K562 (cell line): Measurements from ENCODE around the gene UNC45A. TPM values are rescaled to one million over a fixed set of nuclear protein-coding genes. Genes with fewer than 3 reads are reported as not detected.

Experiments
- ATAC-seq: fragments of 200-7000 bp; cut with Tn5 transposase; 3 replicates; pipeline ENCODE4 v1.9.1; 2020; ENCODE audit warnings: moderate library complexity
- BruUV-seq: library from RNA; stranded (reverse); fragments of 400-500 nt; replicated peaks from 2 replicates; lab custom pipeline; 2021; lab: Mats Ljungman, UMichigan
- CTCF ChIA-PET: fragments of 300-600 bp; formaldehyde crosslinking; extraction: SDS; loops from one replicate; lab custom pipeline; 2021; ENCODE audit warnings: low intra/inter-chr PET ratio; lab: Yijun Ruan, JAX
- POLR2A ChIA-PET: fragments of 300-600, 350-650 bp; sonication (Branson Sonifier 250); formaldehyde crosslinking; extraction: SDS; loops from one replicate; lab custom pipeline; 2021; ENCODE audit warnings: antibody characterized with exemption, inconsistent platforms; lab: Yijun Ruan, JAX
- DNase-seq, 4 experiments: peaks; one replicate each; pipeline versions ENCODE4 v3.0.0 to v3.0.0-alpha.2; 2011 to 2018; ENCODE audit warnings: low spot score in 3 of 4, mixed read lengths in 3 of 4; ENCODE audit errors: extremely low read depth in 1 of 4
- FAIRE-seq: peaks from 2 replicates; lab custom pipeline; 2011; peaks lifted over from hg19 to GRCh38; lab: Jason Lieb, UNC
- H2AFZ ChIP-seq: 2 replicates; pipeline ENCODE4 v1.6.0; 2011; ENCODE audit warnings: low read depth, low read length, control low read depth, inconsistent platforms
- H3K27ac ChIP-seq: fragments of 200-600 bp; 3 replicates; pipeline ENCODE4 v1.8.0; 2011; ENCODE audit warnings: low read depth, mild to moderate bottlenecking, control low read depth, inconsistent platforms, low read length, moderate library complexity, mixed read lengths; ENCODE audit errors: extremely low read depth
- H3K27me3 ChIP-seq, 2 experiments: fragments of 300-600 bp in 1 of 2; 2 replicates in 1 of 2; 3 replicates in 1 of 2; pipeline versions ENCODE4 v1.6.0 to v1.8.0; 2011; ENCODE audit warnings: inconsistent platforms in 2 of 2, low read length in 2 of 2, mild to moderate bottlenecking in 1 of 2, mixed read lengths in 1 of 2, moderate library complexity in 1 of 2; ENCODE audit not compliant: control insufficient read depth in 2 of 2, insufficient read depth in 2 of 2
- H3K36me3 ChIP-seq: fragments of 300-600 bp; 3 replicates; pipeline ENCODE4 v1.8.0; 2011; ENCODE audit warnings: mild to moderate bottlenecking, low read length, inconsistent platforms; ENCODE audit not compliant: control insufficient read depth, insufficient read depth
- H3K4me1 ChIP-seq, 2 experiments: fragments of 200-600 bp in 1 of 2; replicated peaks in 1 of 2; 2 replicates in 1 of 2; 3 replicates in 1 of 2; pipeline versions ENCODE4 v1.5.1 to v1.8.0; 2011; ENCODE audit warnings: inconsistent platforms in 2 of 2, low read length in 2 of 2, mild to moderate bottlenecking in 1 of 2, mixed read lengths in 1 of 2, moderate library complexity in 1 of 2; ENCODE audit not compliant: control insufficient read depth in 2 of 2, insufficient read depth in 2 of 2
- H3K4me2 ChIP-seq: 2 replicates; pipeline ENCODE4 v1.6.1; 2011; ENCODE audit warnings: low read length, control low read depth, inconsistent platforms, mixed read lengths; ENCODE audit not compliant: insufficient read depth
- H3K4me3 ChIP-seq: fragments of 200-600 bp; sonication (generic), shearing (Covaris generic); 2 replicates; pipeline ENCODE4 v1.5.1; 2016; ENCODE audit warnings: control low read depth, inconsistent platforms
- H3K79me2 ChIP-seq: fragments of 200-600 bp; 3 replicates; pipeline ENCODE4 v1.8.0; 2011; ENCODE audit warnings: low read length, inconsistent platforms; ENCODE audit not compliant: control insufficient read depth, insufficient read depth
- H3K9ac ChIP-seq, 2 experiments: 2 replicates each; pipeline versions ENCODE4 v1.6.0 to v1.6.1; 2011; ENCODE audit warnings: low read depth in 2 of 2, low read length in 2 of 2, control low read depth in 1 of 2, inconsistent platforms in 1 of 2, mild to moderate bottlenecking in 1 of 2, mixed read lengths in 1 of 2; ENCODE audit not compliant: insufficient read depth in 1 of 2
- H3K9me1 ChIP-seq: one replicate; pipeline ENCODE4 v1.6.0; 2011; ENCODE audit warnings: inconsistent platforms, mild to moderate bottlenecking, low read length, moderate library complexity; ENCODE audit not compliant: control insufficient read depth, insufficient read depth
- H3K9me3 ChIP-seq: replicated peaks from 2 replicates; pipeline ENCODE4 v1.5.1; 2011; ENCODE audit warnings: low read depth, low read length, inconsistent platforms; ENCODE audit not compliant: control insufficient read depth, insufficient read depth
- H4K20me1 ChIP-seq: replicated peaks from 2 replicates; pipeline ENCODE4 v1.6.1; 2011; ENCODE audit warnings: low read length, inconsistent platforms, mixed read lengths; ENCODE audit not compliant: control insufficient read depth, insufficient read depth
- ASH1L ChIP-seq: fragments of 450-650 bp; IDR thresholded peaks from 2 replicates; pipeline ENCODE4 v1.6.1; 2018; ENCODE audit warnings: borderline replicate concordance, mild to moderate bottlenecking, low read depth; ENCODE audit not compliant: partially characterized antibody
- ATF6 ChIP-seq: sonication (generic); formaldehyde crosslinking; IDR thresholded peaks from 2 replicates; pipeline ENCODE4 v1.4.0; 2020; ENCODE audit warnings: mild to moderate bottlenecking, missing genetic modification reagents
- FOXP1 ChIP-seq: sonication (generic); formaldehyde crosslinking; IDR thresholded peaks from 2 replicates; pipeline ENCODE4 v1.8.0; 2022; ENCODE audit warnings: mild to moderate bottlenecking, missing genetic modification reagents
- FUS ChIP-seq: fragments of 200-400 bp; formaldehyde crosslinking; optimal IDR thresholded peaks from 2 replicates; pipeline ENCODE3; 2017; ENCODE audit warnings: low read depth, low read length
- KLF6 ChIP-seq: fragments of 250-450 bp; sonication (Bioruptor Pico); IDR thresholded peaks from 2 replicates; pipeline ENCODE4 v1.4.0; 2020; ENCODE audit warnings: mild to moderate bottlenecking, moderate library complexity, borderline replicate concordance
- PURB ChIP-seq: sonication (generic); formaldehyde crosslinking; IDR thresholded peaks from 2 replicates; pipeline ENCODE4 v1.9.0; 2021; ENCODE audit warnings: low read depth, mild to moderate bottlenecking, missing genetic modification reagents
- SMAD4 ChIP-seq: fragments of 250-450 bp; sonication (Bioruptor Pico); conservative IDR thresholded peaks from 2 replicates; pipeline ENCODE4 v1.8.0; 2021; ENCODE audit warnings: inconsistent platforms, mild to moderate bottlenecking, moderate library complexity
- TAF7 ChIP-seq: fragments of 450-650 bp; IDR thresholded peaks from 2 replicates; pipeline ENCODE4 v1.6.1; 2016; ENCODE audit warnings: missing genetic modification characterization, missing compliant biosample characterization
- ZNF12 ChIP-seq: sonication (generic); formaldehyde crosslinking; IDR thresholded peaks from 2 replicates; pipeline ENCODE4 v1.4.0; 2020; ENCODE audit warnings: mild to moderate bottlenecking, missing genetic modification reagents
- ZNF395 ChIP-seq: fragments of 200-800 bp; sonication (Bioruptor generic); IDR thresholded peaks from 2 replicates; pipeline ENCODE4 v1.6.1; 2017; ENCODE audit warnings: missing genetic modification characterization, missing compliant biosample characterization
- ZNF431 ChIP-seq: sonication (generic); formaldehyde crosslinking; IDR thresholded peaks from 2 replicates; pipeline ENCODE4 v1.8.0; 2022; ENCODE audit warnings: mild to moderate bottlenecking, missing genetic modification reagents
- ZNF644 ChIP-seq: fragments of 200-800 bp; sonication (Bioruptor generic); IDR thresholded peaks from 2 replicates; pipeline ENCODE4 v1.6.1; 2016; ENCODE audit warnings: low read depth, missing genetic modification characterization, missing compliant biosample characterization
- WGBS: fragments of 100-300 bp; shearing (Covaris generic); methylation state at CpG from one replicate; pipeline ENCODE4 v1.1.6; 2016; ENCODE audit warnings: low coverage, mixed read lengths; ENCODE audit not compliant: insufficient coverage; ENCODE audit errors: missing lambda C conversion rate; 5-methylcytosine and 5-hydroxymethylcytosine counted together
- in situ Hi-C: fragments of 300-500 bp; cut with MboI; formaldehyde crosslinking; loops from 4 replicates; pipeline ENCODE4 v1.15.0; 2018; ENCODE audit warnings: inconsistent platforms, mixed read lengths
- intact Hi-C: fragments of 100-400 bp; cut with micrococcal nuclease; formaldehyde crosslinking; loops from 2 replicates; pipeline ENCODE4 v1.14.2; 2022
- polyA plus RNA-seq, 8 experiments: library from polyadenylated mRNA; depleted of rRNA in 4 of 8; stranded (reverse) in 5 of 8; unstranded in 3 of 8; fragments of >200 nt; fragmentation: Nextera tagmentation in 2 of 8; fragmentation: Illumina TruSeq in 1 of 8; extraction: Ambion mirVana in 2 of 8; extraction: Trizol in 1 of 8; gene quantifications; 2 replicates each; pipeline versions ENCODE4 v1.2.1 to v1.2.3, GENCODE V29; 2011 to 2014; ENCODE audit warnings: inconsistent platforms in 1 of 8, missing spikeins in 1 of 8
- total RNA-seq, 7 experiments: library from RNA; depleted of rRNA in 6 of 7; stranded (reverse); fragments of >200 nt in 6 of 7; fragmentation: Illumina TruSeq in 2 of 7; extraction: Trizol in 2 of 7; gene quantifications; 2 replicates each; pipeline versions ENCODE4 v1.2.1 to v1.2.3, GENCODE V29; 2011 to 2021; ENCODE audit warnings: low replicate concordance in 1 of 7
- TF ChIP-seq, protein P1 (sequence below): sonication (generic); formaldehyde crosslinking; IDR thresholded peaks from 2 replicates; pipeline ENCODE4 v1.8.0; 2022; ENCODE audit warnings: missing genetic modification reagents, mild to moderate bottlenecking, moderate library complexity, borderline replicate concordance
- TF ChIP-seq, protein P2 (sequence below): sonication (generic); formaldehyde crosslinking; IDR thresholded peaks from 2 replicates; pipeline ENCODE4 v1.8.1; 2022; ENCODE audit warnings: missing genetic modification reagents

Gene UNC45A
- total and polyA plus RNA-seq, 9 of the 15 experiments (the other 6 are each of a cell fraction or from before 2014, with no cell fraction given) = 22.4 to 79.3 (median 43.7) TPM

- Histone ChIP-seq H3K79me2 (peaks cover 27% of the 10 kb centered on the region), H3K36me3 (peaks cover 63% of the 10 kb centered on the region), H3K4me1 (peaks cover 9 to 49% of the 10 kb centered on the region in 2 experiments; a peak in 4 of 5 replicates), H4K20me1 (no peaks in the 10 kb centered on the region), H3K9me3 (no peaks in the 10 kb centered on the region), H3K4me3 (peak within 1 kb of the TSS; percentile 50), H3K9ac (peak within 1 kb of the TSS; percentile 92 to 93), H3K9me1 (peaks cover under 1% of the 10 kb centered on the region), H3K27me3 (no peaks in the 10 kb centered on the region), H3K27ac (peak within 1 kb of the TSS; percentile 95), H2AFZ (peak within 1 kb of the TSS; percentile 64), H3K4me2 (peak within 1 kb of the TSS; percentile 79)
- ChIA-PET POLR2A (interaction anchor here (0.6 to 2.6 kb wide), 18 partner anchors 9 to 310 kb away, joined by 3 to 14 read pairs (median 4); partner anchors contain the start of genes UNC45A and VPS33B), CTCF (no interaction called here)
- FAIRE-seq (peak; percentile 98), ATAC-seq (peak; percentile 96), DNase-seq (peak; percentile 97 to 98 (median 98))
- TSS peak; percentile 73 for BruUV-seq
- under 1% methylated on average over 62 of the region's 69 CpGs for WGBS
- intact Hi-C loops (loop anchor here (5.0 kb wide), 1 partner anchor 37 kb away; the partner anchor contains the start of gene PRC1), in situ Hi-C loops (no loop called here)
- TF ChIP-seq, protein P1, sequence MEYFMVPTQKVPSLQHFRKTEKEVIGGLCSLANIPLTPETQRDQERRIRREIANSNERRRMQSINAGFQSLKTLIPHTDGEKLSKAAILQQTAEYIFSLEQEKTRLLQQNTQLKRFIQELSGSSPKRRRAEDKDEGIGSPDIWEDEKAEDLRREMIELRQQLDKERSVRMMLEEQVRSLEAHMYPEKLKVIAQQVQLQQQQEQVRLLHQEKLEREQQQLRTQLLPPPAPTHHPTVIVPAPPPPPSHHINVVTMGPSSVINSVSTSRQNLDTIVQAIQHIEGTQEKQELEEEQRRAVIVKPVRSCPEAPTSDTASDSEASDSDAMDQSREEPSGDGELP (CRISPR knock-in tag) = peak; percentile 97
- TF ChIP-seq, protein P2, sequence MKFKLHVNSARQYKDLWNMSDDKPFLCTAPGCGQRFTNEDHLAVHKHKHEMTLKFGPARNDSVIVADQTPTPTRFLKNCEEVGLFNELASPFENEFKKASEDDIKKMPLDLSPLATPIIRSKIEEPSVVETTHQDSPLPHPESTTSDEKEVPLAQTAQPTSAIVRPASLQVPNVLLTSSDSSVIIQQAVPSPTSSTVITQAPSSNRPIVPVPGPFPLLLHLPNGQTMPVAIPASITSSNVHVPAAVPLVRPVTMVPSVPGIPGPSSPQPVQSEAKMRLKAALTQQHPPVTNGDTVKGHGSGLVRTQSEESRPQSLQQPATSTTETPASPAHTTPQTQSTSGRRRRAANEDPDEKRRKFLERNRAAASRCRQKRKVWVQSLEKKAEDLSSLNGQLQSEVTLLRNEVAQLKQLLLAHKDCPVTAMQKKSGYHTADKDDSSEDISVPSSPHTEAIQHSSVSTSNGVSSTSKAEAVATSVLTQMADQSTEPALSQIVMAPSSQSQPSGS (CRISPR knock-in tag) = peak; percentile 79
- TF ChIP-seq ATF6 (peak; percentile 98), ZNF12 (CRISPR knock-in tag) (peak; percentile 84), ZNF395 (CRISPR knock-in tag) (0 out of 2 replicates have a peak, but pooled peaks have one; percentile 72), FOXP1 (CRISPR knock-in tag) (peak; percentile 93), SMAD4 (CRISPR knock-in tag) (peak; percentile 90), KLF6 (peak; percentile 85), ZNF644 (tag) (0 out of 2 replicates have a peak, but pooled peaks have one; percentile 66), PURB (CRISPR knock-in tag) (no peak), FUS (peak; percentile 88), ZNF431 (CRISPR knock-in tag) (no peak; the same call in 1 of the 2 replicates), TAF7 (tag) (peak; percentile 77; the same call in 1 of the 2 replicates), ASH1L (no peak)
These were observed 19.9 kb downstream of the UNC45A start, which contains the start of gene RCCD1 for GRCh38 chr15:90954712-90955623. Gene RCCD1 (plus strand): TSS chr15:90954884. CDS start chr15:90956735, 1,851 bp downstream.
